NCI-H2196 (cell line): ENCODE results near the gene PDZD2.
"Not testable (repeated sequence)": the region's sequence is repeated elsewhere in the genome, so short reads cannot be mapped to it uniquely, and the experiment has no call there.

Source experiments
- DNase-seq: peaks from one replicate; lab custom pipeline; 2025; ENCODE audit not compliant: unreplicated experiment; lab: John Stamatoyannopoulos, UW

The PDZD2 gene

DNA sequence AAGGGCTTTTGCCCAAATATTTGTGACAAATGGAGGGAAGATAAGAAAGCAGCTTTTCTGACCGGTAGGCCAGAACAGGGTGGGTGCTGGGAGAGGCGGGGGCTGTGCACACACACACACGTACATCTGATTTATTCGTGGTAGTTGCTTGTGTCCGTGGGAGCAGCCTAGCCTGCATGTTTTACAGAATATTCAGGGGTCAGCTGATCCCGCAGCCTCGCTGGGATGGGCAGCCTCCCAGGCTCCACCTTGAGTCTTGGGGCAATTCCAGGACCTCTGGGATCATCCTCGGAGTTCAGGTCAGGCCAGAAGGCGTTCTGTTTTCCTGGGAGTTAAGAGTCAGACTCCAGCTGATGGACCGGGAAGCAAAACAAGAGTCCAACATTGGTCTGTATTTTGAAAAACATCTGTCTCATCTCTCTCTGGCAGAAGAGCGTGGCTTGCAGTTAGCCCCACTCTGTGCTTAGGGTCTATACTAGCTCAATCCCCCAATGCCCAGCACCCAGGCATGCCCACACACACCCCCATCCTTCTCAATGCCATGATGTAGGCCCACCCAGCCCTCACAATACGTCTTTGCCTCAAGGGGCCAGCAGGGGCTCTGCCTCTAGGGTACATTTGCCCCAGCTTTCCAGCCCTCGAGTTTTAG is 324.6 kb downstream of the PDZD2 start:
- no peak for DNase-seq

DNA sequence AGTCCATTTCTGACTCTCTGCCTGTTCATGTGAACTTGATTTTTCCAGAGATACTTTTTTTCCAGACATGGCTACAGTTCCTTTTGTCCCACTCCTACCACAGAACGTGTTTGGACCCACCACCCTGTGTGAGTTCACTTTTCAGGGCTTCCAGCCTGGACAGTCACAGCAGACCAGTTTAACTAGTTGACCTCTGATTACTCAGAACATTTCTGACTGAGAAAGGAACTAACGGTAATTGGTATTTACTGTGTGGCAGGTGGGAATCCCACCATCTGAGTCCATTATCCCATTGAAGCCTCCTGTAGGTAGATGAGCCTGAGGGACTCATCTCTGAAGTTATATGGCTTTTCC is 325.1 kb downstream of the PDZD2 start:
- no peak for DNase-seq

DNA sequence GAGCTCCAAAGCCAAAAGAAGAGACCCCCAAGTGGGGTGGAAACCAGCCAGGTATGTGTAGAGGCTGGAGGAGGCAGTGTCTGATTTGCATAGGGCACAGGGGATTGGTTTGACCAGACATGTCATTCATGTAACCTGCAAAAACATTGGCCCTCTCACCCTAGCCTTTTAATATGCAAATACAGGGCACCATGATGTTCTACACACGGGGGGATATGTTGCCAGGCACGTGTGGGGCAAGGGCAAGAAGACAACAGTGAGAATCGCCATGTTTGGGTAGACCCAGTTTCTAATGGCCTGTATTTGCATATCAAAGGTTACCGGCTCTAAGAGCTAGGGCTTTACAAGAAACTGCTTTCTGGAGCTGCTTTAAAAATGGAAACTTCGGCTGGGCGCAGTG is 326.3 kb downstream of the PDZD2 start:
- DNase-seq, result no peak

DNA sequence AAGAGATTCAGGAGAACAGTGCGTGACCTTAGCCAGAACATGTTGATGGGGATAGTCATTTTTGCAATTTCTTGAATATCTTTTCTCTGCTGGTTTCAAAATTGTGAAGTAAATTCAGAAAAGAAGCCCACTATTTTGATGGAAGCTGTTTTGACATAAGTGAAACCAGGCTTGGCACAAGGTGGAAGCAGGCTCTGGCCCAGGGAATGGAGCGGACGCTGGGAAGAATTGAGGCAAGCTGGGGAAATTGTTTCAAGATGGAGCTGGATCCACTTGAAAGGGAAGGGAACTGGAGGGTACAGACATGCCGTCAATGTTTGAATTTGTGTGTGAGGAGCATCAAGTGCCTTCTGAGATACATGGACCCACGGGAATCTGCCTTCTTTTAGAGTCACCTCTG is 328.0 kb downstream of the PDZD2 start:
- no peak for DNase-seq

DNA sequence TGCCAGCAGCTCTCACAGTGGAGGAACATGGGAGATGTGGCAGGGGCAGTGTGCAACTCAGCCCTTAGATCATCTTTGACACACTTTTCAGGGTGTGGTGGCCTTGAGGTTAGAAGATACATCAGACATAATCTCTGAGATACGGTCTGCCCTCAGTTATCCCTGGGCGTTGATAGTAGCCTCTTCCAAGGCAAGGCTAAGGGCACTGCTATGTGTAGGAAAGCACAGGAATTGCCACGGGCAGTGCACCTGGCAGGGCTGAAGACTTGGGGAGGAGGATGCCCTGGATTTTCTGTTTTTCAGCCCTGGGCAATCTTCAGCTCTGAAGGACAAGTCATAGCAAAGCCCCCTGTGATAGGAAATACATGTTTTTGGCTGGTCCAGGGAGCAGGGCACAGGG is 328.5 kb downstream of the PDZD2 start:
- DNase-seq, result no peak

DNA sequence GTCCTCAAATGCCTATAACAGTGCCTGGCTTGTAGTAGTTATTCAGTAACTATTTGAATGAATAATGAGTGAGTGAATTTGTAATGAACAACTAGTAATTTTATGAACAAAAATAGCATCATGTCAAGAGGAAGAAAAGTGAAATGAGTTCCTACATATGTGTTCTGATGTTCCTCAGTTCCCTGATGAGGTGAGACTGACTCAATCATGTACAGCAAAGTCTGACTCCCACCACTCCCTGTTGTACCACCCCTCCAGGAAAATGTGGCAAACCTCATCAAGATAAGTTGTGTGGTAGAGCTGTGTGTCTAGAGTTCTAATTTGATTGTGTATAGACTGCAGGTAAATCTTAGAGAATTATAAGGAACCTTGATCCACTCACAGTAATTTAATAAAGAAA is 333.6 kb downstream of the PDZD2 start:
- no peak for DNase-seq

DNA sequence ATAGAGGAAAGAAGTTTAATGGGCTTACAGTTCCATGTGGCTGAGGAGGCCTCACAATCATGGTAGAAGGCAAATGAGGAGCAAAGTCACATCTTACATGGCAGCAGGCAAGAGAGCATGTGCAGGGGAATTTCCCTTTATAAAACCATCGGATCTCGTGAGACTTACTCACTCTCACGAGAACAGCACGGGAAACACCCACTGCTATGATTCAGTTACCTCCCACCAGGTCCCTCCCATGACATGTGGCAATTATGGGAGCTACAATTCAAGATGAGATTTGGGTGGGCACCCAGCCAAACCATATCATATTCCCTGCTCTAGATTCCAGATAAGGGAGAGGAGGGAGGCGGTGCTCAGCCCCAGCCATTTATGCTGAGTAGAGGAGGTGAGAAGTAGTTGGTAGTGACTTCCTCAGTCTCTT is 336.3 kb downstream of the PDZD2 start:
- DNase-seq, result not testable (repeated sequence)

DNA sequence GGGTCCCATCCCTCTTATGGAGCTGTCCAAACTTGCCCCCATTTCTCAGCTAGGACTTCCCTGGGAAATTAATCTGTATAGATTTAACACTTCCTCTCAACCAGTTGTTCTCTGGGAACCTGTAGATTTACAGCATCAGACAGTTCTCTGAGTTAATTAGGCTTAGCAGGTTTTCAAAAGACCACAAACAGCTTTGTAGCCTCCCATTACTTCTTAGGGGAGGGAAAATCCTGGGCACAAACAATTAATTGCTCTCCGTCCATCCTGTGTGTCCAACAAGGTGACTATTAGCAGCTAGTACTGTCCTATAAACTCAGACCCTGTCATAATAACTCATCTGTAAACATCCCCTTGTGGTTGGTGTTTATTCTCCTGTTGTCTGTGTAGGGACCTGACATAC is 337.2 kb downstream of the PDZD2 start:
- no peak for DNase-seq

DNA sequence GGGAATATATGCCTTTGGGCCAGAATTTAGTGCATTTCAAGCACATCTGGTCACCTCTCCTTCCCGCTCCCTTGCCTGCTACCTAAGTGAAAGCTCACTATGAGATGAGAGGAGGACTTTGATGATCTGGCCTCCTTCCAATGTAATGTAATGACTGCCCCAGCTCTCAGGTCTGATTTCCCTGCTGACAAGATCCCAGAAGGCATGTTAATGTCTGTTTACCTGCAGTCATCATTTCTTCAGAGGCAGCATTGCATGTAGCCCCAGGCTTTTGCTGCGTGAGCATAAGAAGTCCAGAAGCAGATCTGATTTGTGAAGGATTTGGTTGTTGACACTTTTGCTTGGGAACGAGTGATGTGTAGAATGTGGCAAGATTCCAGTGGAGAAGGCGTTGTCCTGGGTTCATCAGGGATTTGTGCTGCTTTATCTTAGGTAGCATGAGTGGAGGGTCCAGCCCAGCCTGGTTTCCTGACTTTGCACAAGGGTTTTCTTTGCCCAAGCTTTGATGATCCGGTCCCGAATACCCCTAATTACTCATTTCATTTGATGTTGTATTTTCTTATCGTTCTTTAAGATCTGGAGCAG is 342.5 kb downstream of the PDZD2 start:
- DNase-seq, result no peak

DNA sequence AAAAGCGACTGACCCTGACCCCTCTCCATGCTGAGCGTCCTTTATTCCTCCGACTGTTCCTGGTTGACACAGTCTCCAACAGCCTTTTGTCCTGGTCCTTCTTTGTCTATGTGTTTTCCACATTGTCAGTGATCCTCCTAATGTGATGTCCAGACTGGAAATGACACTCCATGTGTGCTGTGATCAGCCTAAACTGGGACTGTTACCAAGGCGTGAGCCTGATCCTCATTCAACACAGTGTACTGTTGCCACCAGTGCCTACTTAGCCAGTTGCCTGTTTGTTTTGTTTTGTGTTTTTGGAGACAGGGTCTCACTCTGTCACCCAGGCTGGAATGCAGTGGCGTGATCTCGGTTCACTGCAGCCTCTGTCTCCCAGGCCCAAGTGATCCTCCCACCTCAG is 343.1 kb downstream of the PDZD2 start:
- DNase-seq, result no peak

DNA sequence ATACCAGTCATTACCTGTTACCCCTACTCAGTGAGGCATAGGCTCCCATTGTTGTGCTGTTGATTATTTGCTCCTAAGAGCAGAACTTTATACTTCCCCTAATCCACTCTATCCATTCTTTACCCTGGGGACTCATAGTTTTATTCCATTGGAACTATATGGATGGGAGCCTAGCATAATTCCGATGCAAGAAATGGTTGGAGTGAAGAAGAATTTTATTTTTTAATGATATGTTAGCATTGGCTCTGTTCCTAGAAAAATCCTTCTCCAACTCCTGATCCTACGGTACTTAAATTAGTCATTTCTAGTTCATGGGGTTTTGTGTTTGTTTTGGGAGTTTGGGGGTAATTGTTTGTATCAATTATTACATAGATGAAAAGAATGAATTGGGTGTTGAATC is 343.7 kb downstream of the PDZD2 start:
- DNase-seq, result no peak

DNA sequence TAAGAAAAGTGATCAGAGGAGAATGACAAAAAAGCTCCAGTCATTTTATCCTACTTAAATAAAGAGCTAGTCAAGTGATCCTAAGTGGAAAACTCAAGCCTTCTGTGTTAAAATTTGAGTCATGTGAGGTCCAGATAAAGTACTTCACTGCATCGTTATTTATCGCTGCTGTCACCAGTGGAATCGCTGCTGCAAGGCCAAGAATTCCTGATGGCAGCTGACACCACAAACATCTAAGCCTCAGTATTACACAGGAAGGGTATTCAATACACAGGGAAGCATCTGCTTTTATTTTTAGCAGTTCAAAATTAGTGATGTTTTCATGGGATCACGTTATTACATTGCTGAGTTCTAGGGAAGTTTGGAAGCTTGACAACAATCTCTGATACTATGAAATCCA is 344.9 kb downstream of the PDZD2 start:
- no peak for DNase-seq

DNA sequence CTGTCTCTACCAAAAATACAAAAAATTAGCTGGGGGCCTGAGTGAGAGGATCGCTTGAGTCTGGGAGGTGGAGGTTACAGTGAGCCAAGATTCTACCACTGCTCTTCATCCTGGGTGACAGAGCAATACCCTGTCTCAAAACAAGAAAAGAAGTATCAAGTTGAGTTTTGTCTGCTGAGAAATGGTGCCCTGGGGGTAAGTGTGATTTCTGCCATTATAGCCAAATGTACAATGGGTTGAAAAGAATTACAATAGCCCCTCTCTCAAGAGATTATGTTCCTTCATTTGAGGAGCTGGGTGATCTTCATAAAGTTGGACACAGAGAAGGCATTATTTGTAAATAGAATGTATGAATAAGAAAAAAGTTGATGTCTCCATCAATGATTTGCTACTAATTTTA is 345.8 kb downstream of the PDZD2 start:
- DNase-seq, result no peak

DNA sequence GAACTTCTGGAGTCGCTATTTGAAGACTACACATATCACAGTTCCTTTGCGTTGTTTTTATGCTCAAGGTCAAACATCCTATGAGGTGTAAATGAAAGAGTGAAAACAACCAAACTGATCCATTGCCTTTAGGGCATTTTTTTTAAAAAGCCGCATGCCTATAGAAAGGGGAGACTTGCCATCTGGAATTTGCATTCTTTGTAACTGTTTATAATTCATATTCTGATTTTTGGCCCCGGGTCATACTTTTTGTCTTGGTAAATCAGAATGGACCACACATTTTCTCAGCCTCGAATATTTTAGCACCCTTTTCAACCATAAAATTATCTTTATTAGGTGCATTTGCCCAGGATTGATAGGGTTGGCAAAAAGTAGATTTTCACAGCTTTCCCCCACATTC is 347.2 kb downstream of the PDZD2 start:
- no peak for DNase-seq

DNA sequence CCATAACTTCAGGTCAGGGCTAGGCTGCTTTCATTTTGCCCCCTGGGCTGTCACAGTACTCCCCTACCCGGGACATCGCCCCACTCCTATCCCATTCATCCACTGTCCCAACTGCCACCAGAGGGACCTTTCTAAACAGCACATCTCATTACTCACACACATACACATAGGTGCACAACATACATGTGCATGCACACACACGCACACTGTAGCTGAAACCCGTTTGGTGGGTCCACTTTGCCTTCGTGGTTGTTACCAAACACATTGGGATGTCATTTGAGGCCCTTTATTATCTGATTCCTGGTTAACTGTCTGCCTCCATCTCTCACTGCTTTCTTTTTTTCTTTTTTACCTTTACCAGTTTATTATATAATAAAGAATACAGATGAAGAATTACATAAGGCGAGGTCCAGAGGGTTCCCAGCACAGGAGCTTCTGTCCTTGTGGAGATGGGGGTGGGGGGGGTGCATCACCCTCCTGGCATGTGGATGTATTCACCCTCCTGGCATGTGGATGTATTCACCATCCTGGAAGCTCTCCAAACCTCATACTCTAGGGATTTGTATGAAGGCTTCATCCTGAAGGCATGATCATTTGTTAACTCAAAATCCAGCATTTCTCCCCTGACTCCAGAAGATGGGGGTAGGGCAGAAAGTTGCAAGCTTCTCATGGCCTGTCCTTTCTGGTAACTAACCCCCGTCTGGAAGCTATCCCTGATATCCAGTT is 349.2 kb downstream of the PDZD2 start:
- no peak for DNase-seq

DNA sequence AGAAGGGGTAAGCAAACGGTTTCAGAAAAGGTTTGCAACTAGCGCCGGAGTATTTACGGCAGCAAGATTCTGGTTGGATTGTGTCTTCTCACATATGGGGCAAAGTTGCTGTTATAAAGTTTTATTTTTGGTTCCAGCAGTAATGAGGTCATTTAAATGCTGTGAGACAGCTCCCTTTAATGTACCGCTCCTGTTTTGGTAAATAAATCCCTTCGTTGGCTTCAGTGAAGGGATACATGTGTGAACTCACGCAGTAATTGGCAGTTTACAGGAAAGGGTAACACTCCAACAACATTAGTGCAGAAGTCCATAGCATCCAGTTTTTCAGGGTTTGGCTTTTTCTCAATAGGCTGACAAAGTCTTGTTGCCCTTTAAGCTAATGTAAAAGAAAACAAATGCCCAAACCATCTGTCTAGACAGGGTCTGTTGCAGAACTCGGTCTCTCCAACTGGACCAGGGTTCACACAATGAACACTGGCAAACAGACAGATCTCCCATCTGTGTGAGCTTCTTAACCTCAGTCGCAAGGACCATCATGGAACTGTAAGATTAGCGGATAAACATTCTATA is 351.2 kb downstream of the PDZD2 start:
- DNase-seq, result no peak

DNA sequence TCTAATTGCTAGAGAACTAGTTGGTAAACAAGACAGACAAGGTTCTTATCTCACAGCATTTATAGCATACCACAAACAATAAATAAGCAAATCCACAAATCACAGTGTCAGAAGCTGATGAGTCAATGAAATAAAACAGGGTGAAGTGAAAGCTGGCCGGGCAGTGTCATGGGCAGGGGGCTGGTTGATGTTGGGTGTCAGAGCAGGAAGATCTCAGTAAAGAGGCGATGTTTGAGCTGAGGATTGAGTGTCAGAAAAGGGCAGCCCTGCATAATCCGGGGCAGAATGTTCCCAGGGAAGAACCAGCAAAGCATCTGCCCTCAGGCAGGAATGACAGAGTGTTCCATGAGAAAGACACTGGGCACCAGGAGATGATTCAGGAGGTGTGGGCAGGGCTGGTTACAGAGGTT is 351.8 kb downstream of the PDZD2 start:
- DNase-seq, result no peak

DNA sequence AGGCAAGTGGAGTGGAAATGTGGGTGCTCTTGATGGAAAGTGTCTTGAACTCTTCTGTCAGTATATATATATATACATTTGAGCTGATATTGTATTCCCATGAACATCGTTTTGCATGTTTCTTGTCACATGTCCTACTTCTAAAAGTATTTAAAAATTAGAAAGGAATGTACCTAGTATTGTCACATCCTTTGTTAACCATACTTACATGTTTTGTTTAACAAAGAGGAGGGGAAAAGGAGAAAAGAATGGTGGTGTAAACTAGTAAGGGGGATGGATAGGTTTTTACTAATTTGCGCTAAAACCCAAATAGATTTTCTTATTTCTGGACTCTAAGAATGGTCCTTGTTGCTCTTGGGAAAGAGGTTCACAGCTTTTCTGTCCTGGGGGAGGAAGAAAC is 353.4 kb downstream of the PDZD2 start:
- no peak for DNase-seq

DNA sequence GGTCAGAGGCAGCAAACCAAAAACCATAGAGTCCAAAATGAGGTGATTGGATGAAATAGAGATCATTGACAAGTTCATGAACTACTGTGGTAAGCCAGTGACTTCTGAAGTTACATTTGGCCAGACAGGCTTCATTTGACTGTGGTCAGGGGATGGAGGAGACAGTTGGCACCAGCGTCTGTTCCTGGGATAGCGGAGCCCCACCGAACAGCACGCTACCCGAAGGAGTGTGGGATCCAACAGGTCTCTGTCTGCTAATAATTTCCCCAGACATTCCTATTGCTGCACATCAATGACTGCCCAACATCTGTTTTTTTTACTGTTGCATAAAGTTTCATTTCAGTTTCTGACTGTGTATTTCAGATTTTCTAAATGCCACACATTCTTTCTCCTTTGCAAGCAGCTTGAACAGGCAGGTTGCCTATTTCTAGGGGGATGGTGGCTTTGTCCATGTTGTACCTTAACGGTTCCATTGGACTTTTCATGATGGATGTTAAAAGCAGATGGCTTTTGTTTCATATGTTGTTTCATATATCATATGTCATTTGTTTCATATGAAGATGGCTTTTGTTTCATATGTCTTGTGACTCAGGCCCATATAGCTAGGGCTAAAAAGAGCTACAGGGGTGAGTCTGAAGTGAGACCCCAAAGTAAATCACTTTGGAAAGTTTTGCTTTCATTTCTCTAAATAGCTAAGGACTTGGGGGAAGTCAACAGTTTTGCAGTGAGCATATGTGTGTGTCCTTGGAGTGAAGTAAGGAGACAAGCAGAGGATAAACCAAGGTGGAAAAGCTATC is 354.4 kb downstream of the PDZD2 start:
- DNase-seq, result no peak

DNA sequence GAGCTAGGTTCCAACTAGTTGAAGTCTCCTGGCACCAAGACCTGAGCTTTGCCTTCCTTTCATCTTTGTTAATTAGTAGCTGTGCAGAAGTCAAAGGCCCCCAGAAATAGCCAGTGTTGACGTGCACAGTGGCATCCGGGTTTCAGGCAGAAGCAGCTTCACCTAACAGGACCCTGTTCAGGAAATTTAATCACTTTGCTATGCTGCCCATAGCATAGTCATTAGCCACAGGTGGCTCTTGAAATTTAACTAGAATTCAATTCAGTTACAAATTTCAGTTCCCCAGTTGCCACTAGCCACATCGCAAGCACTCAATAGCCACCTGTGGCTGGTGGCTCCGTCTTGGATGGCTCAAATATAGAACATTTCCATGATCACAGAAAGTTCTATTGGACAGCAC is 356.1 kb downstream of the PDZD2 start:
- no peak for DNase-seq

DNA sequence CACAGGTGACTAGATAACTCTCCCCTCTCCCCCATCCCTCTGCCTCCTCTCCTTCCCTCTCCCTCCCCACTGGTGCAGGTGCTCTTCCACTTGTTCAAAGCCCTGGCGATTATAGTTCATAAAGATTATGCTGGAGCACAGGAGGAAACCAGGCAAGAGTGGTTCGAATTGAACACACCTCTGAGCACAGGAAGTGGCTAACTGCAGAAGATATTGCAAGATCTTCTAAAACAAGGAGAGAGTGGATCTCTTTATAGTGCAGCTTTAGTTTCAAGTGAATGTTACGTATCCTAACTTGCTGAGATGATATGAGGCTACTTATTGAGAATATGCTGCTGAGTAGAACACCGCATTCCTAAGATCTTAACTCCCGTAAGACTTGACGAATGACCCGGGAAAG is 356.8 kb downstream of the PDZD2 start:
- no peak for DNase-seq

DNA sequence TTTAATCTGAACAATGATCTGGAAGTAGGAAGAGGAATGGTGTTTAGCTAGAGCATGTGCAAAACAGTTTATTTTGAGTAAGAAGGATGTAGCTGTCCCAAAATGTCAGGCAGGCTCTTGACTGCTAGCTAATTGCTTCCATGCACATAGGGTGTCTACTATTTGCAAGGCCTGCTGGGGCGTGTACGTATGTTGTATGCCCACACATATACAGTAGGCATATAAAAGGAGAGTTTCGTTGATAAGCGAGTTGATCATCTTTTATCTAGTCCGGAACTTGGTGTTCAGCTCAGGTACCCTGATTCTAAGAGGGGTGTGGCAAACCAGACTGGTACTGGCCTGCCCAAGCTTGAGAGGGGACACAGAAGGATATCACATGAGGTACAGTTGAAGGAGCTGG is 358.0 kb downstream of the PDZD2 start:
- no peak for DNase-seq
